Measurements from ENCODE around the gene MAP7D2.

The MAP7D2 gene

DNA sequence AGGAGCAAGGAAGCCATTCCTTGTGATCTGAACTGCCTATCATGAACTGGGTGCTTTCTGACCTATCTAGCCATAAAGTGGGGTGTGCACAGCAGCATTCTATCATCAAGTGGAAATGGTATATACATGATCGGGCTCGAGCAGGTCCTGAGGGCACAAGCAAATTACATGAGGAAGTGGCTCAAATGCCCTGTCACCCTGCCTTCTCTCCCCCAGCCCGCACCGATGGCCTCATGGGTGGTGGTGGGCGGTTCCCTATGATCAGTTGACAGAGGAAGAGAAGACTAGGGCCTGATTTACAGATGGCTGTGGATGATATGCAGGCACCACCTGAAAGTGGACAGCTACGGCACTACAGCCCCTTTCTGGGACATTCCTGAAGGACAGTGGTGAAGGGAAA is 79.5 kb downstream of the MAP7D2 start:
- no peak for DNase-seq

DNA sequence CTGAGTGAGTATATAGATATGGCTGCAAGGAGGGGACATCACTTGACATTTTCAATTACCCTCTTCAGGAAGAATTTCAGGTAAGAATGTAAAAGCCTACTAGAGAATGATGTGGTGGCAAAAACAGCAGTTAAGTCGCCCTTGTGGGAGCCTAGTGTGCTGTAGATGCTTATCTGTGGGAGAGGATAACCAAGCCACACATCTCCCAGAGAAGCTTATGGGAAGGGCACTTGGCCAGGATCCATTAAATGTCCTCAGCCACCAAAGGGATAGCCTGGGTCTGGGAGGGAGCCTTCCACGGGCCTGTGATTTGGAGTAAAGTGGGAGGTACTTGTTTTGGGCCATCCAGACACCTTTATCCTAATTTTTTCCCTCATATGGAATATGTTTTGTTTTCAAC is 84.5 kb downstream of the MAP7D2 start:
- DNase-seq = no peak

DNA sequence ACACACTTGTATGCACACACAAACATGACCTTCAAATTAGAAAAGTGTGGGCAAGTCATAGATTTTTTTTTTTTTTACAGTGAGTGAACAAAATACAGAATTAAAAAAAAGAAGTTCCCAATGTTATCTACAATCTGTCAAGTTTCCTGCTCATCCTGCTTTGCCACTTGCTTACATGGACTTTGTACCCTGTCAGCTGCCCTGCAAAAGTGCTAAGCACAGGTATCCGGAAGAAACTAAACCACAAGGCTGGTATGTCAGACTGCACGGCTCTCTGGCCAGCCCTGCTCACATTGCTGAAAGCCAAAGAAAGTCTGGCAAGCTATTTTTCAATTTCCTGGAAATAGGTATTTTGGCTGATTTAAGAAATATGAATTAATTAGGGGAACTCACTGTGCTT is 87.0 kb downstream of the MAP7D2 start:
- peak in 1 of 5 experiments; percentile 7 for DNase-seq

DNA sequence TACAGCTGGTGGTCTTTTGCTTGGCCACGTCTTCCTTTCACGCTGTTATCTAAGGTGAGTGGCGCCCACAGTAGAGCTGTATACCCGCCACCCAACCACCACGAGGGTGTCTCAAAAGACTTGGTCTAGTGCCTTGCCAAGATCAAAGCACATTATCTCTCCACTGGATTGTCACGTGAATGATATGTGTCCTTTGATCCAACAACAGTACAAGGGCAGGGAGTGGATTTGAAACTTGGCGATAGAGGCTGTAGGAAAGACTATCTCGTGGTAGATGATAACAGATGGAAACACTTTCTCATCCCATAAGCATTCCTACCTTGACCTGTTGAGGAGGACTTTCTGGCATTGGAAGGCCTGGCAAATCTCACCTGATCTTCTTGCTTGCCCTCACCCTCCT is 88.1 kb downstream of the MAP7D2 start:
- DNase-seq = no peak

DNA sequence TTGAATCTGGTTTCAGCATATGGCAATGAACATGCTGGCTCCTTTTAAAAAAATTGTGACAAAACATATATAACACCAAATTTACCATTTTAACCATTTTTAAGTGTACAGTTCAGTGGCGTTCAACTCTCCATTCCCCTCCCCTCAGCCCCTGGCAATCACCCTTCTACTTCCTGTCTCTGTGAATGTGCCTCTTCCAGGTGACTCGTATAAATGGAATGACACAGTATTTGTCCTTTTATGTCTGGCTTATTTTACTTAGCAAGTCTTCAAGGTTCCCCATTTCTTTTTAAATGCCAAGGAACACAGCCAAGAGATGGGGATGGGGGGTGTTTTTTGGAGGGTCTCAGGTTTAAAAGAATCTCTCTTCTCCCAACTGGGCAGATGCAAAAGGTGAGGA is 90.4 kb downstream of the MAP7D2 start:
- DNase-seq = no peak

DNA sequence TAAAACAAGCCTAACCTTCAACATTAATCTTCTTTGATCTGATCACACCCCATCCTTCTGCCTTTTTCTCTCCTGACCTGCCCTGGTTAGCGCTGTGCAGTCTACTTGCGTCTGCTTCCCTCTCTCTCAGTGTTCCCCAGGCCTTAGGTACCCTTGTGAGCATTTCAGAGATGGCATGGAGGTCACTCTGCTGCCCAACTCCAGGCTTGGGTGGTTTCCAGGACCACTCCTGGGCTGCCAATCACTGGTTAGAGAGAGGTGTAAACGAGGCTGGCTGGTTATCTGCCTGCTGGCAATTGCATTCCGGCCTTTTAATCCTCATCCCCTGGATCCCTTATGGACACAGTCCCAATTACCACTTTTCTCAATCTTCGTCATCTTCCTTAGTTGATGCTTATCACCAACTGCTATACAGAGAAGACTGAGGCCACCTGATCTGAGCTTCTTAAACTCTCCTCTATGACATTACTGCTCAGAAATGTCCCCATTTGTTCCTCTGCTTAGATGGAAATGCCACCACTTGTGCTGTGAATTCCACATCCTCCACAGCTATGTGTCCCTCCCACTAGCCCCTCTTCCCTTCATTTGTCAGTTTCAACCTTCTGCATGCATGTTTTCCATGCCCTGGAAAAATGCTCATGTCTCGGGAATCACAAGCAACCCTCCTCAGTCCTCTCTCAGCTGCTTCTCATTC is 96.9 kb downstream of the MAP7D2 start:
- DNase-seq = no peak

DNA sequence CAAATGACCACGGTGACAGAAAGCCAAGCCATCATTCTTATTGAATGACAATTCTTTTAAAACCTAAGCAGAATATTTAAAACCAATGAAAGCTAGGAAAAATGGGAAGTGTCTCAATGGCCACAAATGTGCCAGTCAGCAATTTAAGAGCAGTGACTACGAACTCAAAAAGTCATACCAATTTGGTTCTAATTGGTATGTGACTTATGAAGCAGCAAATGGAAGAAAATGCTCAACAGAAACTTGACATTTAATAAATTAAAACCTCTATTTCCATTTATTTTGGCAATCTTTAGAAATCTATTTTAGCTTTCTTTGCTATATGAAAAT is 100.1 kb downstream of the MAP7D2 start:
- DNase-seq = no peak

DNA sequence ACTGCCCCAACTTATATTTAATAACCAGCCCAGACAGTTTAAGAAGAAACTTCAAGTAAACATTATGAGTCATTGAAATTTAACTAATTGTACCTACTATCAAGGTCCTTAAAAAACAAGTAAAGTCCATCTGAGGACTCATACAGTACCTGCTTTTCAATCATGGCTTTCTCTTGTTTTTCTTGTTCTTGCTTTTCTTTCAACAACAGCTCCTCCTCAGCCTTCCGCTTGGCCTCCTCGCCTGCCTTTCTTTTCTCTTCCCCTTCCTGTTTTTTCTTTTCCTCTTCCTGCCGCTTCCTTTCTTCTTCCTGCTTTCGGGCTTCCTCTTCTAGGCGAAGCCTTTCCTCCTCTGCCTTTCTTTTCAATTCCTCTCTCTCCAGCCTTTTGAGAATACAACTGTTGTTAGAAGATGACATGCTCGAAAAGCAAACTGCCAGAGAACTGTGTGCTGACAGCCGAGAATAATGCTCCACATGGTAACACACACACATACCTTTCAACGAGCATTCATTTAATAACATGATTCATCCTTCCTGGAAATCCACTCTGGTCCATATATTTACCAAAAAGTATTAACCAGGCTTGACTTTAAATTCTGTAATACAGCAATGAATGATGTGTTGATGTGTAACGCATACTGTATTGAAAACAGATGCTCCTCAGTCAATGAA is 100.6 kb downstream of the MAP7D2 start:
- no peak for DNase-seq

DNA sequence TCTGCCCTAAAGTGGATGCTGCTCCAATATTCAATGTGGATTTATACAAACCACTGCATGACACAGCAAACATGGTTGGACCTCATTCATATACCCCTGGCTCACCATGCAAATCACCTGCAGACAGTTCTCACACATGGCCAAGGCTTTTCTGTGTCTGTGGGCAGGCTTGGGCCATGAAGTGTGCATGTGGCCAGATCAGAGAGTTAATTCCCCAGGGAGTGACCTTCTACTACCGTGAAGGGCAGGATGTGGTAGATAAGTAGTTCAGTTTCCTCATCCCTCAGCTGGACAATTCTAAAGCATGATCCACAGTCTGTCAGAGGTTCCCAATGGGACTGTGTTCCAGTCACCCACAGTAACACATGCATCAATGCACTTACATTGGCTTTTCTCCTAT is 101.3 kb downstream of the MAP7D2 start:
- no peak for DNase-seq

DNA sequence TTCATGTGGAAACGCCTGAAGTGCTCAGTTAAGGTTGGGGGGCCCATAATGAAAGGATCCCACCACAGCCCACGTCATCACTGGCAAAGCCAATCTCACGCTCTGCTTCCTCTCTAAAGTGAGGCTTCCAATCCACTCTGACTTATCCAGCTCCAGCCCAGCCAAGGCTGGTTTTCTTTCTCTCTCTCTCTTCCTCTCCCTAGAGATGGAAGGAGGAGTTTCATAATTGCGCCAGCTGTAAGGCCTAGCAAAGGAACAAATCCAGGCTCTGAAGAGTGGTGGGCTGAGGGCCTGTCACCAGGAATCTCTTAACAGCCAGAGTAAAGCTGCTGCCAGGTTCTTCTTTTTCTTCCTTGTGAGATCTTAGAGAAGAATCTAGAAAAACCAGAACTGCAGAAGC is 105.1 kb downstream of the MAP7D2 start:
- no peak for DNase-seq

DNA sequence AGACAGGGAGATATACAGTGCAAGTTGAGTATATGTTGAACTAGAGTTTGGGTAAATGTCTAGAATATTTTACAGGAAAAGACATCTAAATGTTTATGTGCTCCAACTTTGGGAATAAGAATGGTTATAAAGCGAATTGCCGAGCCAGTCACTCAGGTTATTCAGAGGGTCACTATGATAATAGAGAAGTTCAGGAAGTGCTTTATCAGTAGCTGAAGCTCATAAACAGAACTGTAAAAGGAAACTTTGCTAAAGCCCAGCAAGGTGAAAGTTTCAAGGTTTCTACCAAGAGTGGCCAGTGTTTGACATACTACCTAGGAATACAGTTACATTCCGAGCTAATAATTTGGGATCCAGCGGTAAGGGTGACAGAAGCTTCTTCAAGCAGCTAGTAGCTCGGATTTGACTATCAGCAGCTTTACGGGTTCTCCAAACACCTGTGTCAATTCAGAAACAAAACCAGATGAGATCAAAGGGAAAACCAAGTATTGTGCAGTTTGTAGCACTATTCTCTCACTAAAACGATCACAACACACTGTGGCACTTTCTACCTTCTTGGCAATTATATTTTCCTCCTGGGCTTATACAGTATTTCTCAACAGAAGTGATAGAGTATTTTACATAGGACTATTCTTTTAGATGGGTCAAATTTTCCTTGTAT is 108.6 kb downstream of the MAP7D2 start:
- DNase-seq = no peak

DNA sequence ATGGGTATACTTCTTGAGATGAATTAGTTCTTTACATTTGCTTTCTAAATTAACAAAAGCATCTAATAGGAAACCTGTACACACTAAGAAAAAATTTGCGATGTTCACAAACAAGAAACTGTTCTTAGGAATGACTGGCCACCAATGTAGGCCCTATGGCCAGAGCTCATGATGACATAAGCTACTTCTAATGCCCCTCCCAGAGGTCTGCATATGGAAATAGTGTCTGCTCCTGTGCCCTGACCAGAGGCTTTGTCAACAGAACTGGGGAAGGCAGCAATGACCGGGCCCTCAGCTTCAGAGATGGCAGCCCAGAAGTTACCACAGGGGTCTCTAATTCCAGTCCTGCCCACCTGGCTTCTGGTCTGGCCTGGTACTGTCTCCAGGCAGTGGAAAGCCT is 110.8 kb downstream of the MAP7D2 start:
- no peak for DNase-seq

DNA sequence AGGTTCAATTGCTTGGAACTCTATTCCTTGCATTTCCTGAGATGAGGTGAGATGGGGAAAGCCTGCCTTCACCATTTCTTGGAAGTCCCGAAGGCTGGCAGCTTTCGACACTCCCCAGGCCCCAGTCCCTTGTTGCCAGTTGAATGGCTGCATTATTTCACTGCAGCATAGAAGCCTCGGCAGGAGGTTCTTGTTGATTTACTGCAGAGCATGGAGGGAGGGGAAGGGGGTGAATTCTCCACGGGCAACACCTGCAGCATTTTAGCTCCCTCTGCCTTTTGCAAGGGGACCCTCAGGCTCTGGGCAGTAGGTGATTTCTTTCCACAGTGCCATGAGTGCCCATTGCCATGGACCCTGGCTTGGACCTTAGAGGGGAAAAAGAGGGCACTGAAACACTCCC is 115.1 kb downstream of the MAP7D2 start:
- DNase-seq = no peak

DNA sequence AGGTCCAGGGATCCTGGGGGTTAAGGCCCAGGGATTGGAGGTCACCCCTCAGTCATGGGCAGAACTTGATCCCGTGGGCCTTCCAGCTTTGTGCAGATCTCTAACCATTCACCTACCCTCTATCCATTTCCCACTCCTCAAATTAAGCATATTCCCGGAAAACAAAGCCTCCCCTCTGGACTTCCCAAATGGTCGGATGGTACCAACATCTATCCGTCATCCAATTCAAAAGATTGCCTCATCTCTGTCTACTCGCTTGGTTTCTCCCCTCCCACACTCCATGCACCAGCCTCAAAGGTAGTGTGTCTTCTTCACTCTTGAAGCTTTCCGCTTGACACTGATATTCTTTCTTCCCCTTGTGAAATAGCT is 125.4 kb downstream of the MAP7D2 start:
- DNase-seq = no peak

DNA sequence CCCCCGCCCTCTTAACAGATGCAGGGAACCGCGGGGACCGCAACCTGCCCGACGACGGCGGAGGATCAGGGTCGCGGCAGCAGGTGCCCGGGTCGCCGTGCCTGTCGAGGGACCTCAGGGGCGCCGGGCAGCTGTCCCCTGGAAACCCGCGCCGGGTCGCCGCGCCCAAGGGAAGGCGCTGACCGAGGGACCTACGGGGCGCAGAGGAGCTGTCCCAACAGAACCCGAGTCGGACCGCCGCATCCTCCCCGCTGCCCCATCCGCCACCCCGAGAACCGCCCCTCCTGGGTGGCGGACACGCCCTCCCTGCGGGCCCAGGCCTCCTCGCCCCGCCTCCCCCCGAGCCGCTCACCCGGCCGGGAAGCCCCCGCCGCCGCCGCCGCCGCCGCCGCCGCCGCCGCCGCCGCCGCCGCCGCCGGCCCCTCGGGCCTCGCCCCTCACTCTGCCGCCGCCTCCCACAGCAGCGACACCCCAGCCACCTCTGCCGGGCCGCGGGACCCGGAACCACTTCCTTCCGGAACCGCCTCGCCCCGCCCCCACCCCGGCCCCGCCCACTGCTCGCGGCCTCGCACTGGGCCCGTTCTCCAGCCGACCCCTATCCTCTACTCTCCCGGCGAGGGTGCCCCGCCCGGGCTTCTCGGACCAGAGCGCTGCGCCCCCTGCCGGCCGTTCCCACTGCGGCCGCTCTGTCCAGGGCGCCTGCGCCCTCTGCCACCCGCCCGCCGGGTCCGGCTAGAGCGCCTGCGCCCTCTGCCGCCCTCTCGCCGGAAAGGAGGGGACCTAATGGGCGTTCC is 126.0 kb downstream of the MAP7D2 start, which contains the start of gene BCLAF3:
BCLAF3 (minus strand) TSS at position 506 of the 794 bp plus-strand sequence. CDS start 20,797 bp downstream, outside the sequence.
- DNase-seq = peak; percentile 64 to 88 (median 78)

DNA sequence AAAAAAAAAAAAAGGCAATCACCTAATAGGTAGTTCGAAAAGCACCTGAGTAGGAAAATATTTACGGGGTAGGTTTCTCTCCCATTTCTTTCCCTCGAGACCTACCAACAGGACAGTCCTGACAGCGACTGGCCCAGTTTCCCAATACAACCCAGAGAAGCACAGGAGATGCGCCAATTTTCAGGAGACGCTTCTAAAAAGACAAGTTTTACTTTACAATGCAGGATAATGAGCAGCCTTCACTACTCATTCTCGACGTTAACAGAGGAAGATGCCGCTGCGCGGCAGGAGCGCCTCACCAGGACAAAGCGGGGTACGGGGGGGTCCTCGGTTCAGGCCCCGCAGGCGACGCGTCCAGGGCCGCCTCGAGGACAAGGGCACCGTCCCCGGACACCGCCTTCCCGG is 126.6 kb downstream of the MAP7D2 start:
- DNase-seq = peak in 3 of 5 experiments; percentile 0 to 41 (median 8)

DNA sequence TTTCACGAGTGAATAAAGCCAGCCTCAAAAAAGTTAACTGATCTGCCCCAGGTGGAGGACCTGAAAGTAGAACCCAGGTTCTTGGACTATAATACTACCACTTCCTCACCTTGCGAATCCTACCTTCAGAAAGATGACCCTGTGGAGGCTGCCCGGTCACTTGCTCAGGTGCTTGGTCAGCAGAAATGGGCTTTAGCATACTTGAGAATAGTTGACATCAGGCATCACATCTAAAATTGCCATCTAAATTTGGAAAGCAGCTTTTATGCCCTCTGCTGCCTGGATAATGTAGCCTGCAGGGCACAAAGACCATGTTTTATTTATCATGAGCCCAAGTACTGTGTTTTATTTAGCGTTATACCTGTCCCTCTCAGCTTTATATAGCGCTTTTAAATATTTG is 128.9 kb downstream of the MAP7D2 start:
- DNase-seq = no peak

DNA sequence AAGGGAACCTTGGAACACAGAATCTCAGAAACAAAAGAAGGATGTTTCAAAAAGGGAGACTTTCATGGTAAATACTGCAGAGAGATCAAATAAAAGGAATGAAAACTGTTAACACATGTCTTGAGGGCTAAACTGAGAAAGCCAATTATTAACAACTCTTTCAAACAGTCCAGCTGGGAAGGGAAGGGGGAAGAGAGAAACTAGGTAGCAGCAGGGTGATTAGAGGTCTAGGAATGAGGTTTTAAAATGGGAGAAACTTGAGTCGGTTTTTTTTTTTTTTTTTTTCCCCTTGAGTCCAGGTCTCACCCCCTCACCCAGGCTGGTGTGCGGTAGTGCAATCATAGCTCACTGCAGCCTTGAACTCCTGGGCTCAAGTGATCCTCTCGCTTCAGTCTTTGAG is 130.2 kb downstream of the MAP7D2 start:
- DNase-seq = no peak

DNA sequence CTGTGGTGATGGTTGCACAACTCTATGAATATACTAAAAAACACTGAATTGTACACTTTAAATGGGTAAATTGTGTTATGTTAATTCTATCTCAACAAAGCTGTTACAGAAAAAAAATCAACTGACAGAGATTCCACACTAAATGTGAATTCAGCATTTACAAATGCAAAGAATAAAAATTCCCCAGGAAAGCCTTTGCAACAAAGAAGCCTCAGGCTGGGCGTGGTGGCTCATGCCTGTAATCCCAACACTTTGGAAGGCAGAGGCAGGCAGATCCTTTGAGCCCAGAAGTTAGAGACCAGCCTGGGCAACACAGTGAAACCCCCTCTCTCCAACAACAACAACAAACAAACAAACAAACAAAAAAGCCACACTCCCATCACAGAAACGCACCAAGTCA is 134.8 kb downstream of the MAP7D2 start:
- DNase-seq = no peak

DNA sequence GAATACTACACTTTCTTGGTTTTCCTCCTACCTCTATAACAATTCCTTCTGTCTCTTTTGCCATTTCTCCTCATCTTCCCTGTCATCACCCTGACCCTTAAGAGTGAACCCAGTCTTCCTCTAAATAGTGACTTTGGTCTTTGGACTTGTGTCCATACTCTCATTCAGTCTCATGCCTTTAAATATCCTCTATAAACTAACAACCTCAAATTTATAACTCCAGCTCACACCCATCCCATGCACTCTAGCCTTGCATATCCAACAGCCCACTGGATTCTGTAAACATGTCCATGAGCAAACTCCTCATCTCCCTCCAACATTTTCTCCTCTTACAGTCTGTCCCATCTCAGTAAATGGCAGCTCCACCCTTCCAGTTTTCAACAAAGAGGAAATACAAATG is 140.9 kb downstream of the MAP7D2 start:
- DNase-seq = no peak

DNA sequence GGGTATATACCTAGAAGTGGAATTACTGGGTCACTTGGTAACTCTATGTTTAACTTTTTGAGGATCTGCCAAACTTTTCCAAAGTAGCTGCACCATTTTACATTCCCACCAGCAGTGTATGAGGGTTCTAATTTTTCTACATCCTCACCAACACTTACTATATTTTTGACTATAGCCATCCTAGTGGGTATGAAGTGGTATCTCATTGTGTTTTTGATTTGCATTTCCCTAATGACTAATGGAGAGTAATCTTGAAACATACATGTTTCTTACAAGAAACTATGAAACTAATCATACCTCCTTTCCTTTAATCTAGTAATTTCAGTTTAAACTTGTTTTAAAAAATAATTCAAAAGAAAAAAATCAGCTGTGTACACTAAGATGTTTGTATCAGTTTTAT is 143.7 kb downstream of the MAP7D2 start:
- no peak for DNase-seq

DNA sequence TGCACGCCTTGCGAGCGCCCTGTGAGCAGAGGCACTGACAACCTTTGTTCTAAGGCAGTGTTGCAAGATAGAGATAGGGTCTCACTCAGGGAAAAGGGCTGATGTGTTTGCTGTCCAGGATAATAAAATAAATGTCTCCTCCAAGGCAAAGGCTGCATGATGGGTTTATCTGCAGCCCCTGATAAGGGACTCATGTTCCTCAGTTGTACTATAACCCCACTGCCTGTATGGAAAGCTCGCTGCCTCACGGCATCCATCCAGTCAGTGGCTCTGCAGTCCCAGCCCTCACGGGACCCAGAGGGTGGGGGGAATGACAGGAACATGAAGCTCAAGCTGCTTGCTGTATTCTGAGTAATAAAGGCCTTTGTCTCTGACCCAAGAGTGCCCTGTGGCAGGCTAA is 148.4 kb downstream of the MAP7D2 start:
- DNase-seq = no peak

DNA sequence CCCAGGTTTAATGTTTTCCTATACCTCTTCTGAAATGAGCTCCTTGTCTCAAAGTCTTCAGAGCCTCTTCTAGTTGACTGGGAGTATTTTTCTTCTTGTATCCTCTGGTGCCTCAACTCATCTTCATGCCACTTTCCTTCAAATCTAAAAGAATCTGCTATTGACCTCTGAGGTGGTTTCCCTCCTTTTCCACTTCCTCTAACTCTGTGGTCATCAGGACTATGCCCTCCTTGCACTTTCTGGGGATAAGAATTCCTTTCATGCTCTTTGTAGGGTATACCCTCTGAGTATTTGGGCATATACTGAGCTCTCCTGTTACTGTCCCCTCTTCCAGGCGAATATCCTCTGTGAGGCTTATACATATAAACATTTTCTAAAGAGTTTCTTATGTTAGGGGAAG is 150.7 kb downstream of the MAP7D2 start:
- DNase-seq = no peak

All from T-helper 2 cell (primary cell).